Anterior cingulate cortex (tissue), 58 donors: ENCODE results near the gene TBC1D9.
A peak's percentile ranks its signal among the peaks of the same experiment; 100 is the strongest.
"Not testable (repeated sequence)": the region's sequence is repeated elsewhere in the genome, so short reads cannot be mapped to it uniquely, and the experiment has no call there.

ENCODE experiments used
- DNase-seq, 58 donors: peaks; one replicate each; lab custom pipeline; 2025; lab: John Stamatoyannopoulos, UW

The TBC1D9 gene

DNA sequence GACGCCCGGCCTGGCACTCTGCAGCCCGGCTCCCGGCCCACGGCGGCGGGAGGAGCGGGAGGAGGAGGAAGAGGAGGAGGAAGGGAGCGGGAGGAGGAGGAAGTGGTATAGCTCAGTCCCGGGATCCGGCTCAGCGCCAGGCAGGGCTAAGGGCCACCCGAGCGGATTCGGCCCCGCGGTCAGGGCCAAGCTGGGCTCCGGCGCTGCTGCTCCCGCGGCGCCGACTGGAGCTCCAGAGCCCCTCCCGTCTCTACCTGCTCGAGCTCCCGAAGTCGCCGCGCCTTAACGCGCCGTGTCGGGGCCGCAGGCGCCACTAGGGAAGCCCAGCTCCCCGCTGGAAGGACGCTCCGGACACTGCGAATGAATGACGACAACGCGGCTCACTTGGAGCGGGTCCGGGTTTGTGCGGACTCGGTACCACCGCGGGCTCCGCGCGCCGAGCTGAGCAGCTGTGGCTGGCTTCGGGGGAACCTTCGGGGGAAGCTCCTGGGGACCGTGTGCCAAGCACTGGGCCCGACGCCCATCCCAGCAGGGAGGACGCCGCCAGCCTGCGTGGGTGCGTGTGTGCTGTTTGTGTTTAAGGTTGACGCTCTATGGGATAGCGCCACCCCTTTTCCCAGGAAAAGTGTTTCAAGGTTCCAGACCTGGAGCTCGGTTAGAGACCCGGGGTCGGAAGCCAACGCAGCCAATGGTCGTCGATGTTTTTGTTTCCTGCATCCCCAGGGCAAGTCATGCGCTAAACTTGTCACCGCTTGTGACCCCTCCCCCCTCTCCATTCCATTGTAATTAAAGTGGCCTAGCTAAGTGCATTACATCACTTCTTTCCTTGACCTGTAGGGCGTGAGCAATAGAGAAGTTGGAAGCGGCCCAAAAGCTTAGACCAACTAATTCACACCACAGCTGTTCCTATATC, at the start of gene TBC1D9:
TBC1D9 (minus strand) TSS at position 67 of the 913 bp plus-strand sequence. CDS start 340 bp downstream, outside the sequence.
- peak in 55 of 58 donors; percentile 9 to 82 (median 50) for DNase-seq

GRCh38 chr4:140805293-140805692, 49.1 kb upstream of the TBC1D9 start:
- DNase-seq: no peak

- no peak for DNase-seq
These were observed 46.4 kb upstream of the TBC1D9 start for GRCh38 chr4:140802591-140802990.

DNA sequence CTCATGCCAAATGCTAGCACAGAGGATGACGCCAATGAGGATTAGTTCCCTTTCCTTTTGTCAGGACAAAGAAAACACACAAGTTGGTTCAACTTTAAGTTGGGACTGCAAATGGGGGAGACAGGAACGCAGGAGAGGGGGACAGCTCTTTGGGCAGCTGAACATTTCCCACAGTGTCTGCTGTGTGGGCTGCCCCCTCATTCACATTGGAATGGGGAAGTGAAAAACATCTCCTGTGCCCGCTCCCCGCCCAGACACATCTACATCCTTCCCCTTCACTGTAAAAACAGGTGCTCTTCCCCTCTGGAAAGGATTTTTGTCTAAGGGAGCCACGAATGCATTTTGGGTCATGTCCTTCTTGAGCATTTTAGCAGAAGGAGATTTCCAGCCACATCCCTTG, 44.5 kb upstream of the TBC1D9 start:
- DNase-seq: peak in 6 of 58 donors; percentile 1 to 16 (median 4)

- DNase-seq: no peak
These were observed 43.6 kb upstream of the TBC1D9 start for GRCh38 chr4:140799686-140800225.

GRCh38 chr4:140793291-140793690, 37.1 kb upstream of the TBC1D9 start:
- DNase-seq: no peak

- DNase-seq: peak in 25 of 58 donors; percentile 1 to 44 (median 14)
These were observed 34.6 kb upstream of the TBC1D9 start for GRCh38 chr4:140790765-140791164.

- DNase-seq: peak in 1 of 58 donors; percentile 1
These were observed 34.0 kb upstream of the TBC1D9 start for GRCh38 chr4:140790171-140790570.

GRCh38 chr4:140789759-140790158, 33.6 kb upstream of the TBC1D9 start:
- DNase-seq: no peak

GRCh38 chr4:140782787-140783186, 26.6 kb upstream of the TBC1D9 start:
- not testable (repeated sequence) for DNase-seq

- DNase-seq: no peak
These were observed 25.4 kb upstream of the TBC1D9 start for GRCh38 chr4:140781596-140781995.

DNA sequence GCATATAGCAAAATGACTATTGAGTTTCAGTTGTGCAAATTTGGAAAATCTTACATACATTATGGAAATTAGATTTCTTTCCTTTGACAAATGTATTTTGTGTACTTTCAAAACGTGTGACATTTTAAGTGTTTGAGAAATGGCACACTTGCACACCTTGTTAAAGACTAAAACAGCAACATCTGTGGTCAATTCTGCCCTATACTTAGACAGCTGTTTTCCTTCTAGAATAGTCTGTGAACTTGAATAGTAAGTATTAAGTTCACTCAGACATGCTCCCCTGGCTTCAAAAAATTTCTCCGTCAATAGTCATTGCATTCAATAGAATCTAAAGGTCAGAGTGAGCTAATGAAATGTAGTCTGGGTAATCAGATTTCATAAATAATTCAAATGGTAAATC, 21.7 kb upstream of the TBC1D9 start:
- DNase-seq: no peak

DNA sequence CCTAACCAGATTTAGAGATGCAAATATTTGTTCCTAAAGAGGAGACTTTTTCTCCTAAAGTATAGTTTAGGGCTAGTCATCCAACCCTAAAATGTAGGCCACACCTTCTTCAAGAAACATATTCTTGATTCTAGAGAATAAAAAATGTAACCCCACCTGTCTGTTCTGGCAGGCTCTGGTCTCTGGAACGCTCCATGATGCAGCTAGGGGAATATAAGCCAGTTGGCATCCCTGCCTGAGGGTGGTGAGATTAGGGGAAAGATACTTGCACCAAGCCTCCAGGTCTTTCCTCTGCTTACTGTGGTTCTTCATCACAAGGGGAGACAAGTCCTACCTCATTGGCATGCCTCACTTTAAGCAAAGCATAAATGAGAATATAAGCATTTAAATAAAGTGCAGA, 21.2 kb upstream of the TBC1D9 start:
- DNase-seq: no peak

DNA sequence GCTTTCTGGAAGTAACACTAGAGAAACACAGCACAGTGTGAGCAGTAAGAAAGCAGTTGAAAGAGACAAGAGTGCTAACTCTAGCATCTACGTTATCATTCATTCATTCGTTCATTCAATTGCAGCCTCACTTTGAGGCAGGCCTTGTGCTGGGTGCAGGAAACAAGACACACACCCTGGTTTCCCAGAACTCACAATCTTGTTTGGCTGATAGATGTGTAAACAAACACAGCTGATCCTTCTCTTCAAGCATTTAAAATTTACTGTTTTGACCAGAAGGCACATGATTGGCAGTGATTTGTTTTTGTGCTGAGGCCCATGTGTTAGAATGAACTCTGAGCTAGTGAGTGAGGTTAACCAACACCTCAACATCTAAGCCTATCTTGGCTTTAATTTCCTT, 20.4 kb upstream of the TBC1D9 start:
- no peak for DNase-seq

DNA sequence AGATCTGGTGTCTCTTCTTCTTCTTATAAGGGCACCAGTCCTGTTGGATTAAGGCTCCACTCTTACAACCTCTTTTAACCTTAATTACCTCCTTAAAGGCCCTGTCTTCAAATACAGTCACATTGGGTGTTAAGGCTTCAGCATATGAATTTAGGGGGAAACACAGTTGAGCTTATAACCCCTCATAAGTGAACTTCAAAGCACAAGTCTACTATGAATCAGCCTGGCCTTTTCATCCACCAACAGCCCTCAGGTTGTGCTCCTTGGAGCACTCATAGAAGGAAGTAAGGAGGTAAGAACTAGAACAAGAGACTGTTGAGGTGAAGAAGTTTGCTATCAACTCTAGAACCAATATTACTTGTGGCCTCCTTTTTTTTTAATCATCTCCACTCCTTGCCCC, 18.8 kb upstream of the TBC1D9 start:
- DNase-seq: no peak

- no peak for DNase-seq
These were observed 18.3 kb upstream of the TBC1D9 start for GRCh38 chr4:140774510-140774909.

- no peak for DNase-seq
These were observed 13.0 kb upstream of the TBC1D9 start for GRCh38 chr4:140769209-140769608.

DNA sequence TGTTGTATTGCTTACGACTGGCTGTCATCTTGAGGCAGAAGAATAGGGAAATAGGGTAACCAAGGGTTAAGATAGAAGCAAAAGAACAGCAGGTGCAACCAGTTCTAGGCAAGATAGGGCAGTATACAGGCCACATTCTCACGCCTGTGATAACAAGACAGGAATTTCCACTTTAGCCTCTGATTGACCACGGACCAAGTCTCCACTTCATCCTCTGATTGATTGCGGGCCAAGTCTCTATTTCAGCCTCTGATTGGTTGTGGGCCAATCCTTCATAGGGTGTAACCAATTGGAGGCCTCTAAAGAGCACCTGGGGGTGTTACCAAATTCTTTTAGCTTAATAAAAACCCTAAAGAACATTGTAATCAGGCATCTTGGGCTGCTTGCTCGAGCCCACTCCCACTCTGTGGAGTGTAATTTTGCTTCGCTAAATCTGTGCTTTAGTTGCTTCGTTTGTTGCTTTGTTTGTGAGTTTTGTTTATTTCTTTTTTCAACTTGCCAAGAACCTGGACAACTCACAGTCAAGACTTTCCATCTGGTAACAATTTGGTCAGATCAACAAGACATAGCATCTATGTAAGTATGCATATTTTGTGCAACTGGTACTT, 8.7 kb upstream of the TBC1D9 start:
- DNase-seq: no peak

DNA sequence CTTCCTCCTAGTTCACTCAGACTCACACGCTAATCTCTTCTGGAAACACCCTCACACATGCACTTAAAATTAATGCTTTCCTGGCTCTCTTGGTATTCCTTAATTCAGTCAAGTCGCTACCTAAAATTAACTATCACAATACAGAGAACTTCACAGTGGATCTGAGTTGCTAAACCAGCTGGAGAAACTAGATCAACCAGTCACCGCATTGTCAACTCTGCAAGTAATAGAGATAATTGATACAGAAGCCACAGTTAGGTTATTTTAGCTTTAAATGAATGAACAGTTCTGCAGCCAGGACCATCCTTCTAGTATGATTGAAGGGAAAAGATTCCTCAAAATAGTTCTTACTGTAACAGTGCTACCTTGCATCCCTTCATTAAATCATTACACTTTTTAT, 6.0 kb upstream of the TBC1D9 start:
- no peak for DNase-seq

- peak in 1 of 58 donors; percentile 63 for DNase-seq
These were observed 1.0 kb upstream of the TBC1D9 start for GRCh38 chr4:140757232-140757630.

DNA sequence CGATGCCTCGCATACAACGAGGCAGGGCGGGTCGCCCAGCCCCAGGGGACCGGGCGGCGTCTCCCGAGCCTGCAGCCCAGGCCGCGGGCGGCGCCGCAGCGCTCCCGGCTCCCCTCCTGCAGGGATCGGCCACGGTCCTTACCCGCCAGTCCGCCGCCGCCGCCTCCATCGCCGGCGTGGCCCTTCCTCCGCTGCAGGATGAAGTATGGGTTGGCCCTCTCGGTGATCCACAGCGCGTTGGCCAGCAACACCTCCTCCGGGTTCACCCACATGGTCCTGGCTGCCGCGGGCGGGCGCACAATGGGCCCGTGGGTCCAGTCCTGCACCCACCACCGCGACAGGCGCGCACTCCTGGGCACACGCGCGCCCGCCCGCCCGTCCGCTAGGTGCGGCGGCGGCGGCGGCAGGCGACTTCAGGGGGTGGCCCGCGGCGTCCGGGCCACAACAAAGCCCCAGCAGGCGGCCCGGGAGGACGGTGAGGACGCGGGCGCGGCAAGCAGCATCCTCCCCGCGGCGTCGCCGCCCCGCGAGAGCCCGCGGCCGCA, 339 bp downstream of the TBC1D9 start:
- DNase-seq: peak in 37 of 58 donors; percentile 4 to 65 (median 30)
